AG10803 (cell line): ENCODE results near the gene KLHL21.

Experiments used
- DNase-seq: peaks from one replicate; pipeline ENCODE4 v3.0.0; 2010; ENCODE audit warnings: low read depth
- H3K4me3 ChIP-seq: 2 replicates; pipeline ENCODE4 v1.5.1; 2011; ENCODE audit warnings: mild to moderate bottlenecking, low read length, control low read depth
- TF ChIP-seq, protein P1 (sequence below): conservative IDR thresholded peaks from 2 replicates; pipeline ENCODE4 v1.5.1; 2011; ENCODE audit warnings: mild to moderate bottlenecking, low read length, control low read depth, inconsistent platforms

KLHL21 gene

DNA sequence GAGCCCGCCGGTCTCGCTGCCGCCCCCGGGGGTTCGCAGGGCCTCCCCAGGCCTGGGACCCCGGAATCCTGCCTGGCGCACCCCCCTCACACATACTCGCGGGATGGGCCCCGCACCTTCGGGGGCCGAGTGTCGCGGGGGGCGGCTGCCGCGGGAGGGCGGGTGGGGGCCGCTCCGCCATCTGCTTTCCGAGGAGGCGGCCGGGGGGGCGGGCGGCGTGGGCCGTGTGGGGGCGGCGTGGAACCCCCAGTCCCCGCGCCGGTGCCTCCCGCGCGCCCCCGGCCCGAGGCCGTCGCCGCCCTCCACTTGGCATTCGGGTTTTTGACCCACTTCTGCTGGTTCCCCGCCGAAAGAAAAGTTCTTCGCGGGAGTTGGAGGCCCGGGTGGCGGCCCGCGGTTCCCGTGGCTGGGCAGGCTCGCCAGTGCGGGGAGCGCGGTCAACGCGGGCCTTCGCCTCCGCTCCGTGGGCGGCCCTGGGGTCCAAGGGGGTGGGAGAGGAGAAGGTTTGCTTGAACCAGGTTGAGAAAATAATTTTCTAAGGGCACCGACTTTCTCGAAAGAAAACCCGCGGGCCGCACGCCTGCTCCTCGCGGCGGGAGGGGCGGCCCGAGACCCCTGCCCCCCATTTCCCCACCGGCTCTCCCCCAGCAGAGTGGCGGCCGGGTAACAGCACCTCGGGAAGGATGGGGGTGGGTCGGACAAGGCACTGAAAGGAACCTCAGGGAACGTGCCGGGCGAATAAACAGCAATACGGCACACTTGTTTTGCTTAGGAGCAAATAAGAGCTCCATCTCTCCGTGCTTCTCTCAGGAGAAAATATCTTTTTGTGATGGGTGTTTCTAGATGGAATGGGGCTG, 12.5 kb upstream of the KLHL21 start:
- DNase-seq: no peak
- TF ChIP-seq, protein P1, sequence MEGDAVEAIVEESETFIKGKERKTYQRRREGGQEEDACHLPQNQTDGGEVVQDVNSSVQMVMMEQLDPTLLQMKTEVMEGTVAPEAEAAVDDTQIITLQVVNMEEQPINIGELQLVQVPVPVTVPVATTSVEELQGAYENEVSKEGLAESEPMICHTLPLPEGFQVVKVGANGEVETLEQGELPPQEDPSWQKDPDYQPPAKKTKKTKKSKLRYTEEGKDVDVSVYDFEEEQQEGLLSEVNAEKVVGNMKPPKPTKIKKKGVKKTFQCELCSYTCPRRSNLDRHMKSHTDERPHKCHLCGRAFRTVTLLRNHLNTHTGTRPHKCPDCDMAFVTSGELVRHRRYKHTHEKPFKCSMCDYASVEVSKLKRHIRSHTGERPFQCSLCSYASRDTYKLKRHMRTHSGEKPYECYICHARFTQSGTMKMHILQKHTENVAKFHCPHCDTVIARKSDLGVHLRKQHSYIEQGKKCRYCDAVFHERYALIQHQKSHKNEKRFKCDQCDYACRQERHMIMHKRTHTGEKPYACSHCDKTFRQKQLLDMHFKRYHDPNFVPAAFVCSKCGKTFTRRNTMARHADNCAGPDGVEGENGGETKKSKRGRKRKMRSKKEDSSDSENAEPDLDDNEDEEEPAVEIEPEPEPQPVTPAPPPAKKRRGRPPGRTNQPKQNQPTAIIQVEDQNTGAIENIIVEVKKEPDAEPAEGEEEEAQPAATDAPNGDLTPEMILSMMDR: no peak
- H3K4me3 ChIP-seq: peak overlapping the region; percentile 71

DNA sequence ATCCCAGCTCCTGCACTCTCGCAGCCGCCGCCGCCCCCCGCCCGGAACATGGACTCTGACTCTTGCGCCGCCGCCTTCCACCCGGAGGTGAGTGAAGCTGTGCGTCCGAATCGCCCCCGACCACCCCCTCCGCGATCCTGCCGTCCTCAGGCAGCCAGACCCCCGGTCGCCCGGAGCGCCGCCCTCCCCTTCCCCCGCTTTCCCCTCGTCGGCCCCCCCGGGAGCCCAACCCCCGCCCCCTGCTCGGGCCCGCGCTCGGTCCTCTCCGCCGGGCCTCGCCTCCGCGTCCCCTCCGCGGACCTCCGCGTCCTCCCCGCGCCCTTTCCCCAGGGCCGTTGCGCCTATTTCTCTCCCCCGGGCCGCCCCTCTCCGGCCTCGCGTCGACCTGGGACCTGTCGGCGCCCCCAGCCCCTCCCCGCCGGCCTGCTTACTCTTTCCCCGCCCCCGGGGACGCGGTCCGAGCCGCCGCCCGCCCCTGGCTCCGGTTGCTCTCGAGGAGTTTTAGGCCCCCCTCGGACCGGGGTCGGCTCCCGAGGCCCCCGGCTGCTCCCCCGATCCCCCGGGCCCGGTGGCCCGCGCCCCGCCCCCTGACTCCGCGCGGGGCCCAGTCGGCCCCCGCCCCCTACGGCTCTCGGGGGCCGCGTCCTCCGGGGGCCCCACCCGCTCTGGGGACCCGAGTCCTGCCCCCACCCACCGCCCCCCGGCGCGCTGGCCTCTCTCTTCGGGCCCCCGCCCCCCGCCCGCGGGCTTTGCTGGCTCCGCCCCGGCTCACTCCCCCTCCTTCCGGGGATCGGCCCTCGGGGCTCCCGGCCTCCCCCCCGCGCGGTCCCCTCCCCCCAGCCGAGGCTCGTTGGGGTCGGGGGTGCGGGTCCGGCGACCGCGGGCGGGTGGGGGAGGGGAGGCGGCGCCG, 11.6 kb upstream of the KLHL21 start:
- DNase-seq: peak; percentile 27
- H3K4me3 ChIP-seq: peak overlapping the region; percentile 71
- TF ChIP-seq, protein P1: no peak

DNA sequence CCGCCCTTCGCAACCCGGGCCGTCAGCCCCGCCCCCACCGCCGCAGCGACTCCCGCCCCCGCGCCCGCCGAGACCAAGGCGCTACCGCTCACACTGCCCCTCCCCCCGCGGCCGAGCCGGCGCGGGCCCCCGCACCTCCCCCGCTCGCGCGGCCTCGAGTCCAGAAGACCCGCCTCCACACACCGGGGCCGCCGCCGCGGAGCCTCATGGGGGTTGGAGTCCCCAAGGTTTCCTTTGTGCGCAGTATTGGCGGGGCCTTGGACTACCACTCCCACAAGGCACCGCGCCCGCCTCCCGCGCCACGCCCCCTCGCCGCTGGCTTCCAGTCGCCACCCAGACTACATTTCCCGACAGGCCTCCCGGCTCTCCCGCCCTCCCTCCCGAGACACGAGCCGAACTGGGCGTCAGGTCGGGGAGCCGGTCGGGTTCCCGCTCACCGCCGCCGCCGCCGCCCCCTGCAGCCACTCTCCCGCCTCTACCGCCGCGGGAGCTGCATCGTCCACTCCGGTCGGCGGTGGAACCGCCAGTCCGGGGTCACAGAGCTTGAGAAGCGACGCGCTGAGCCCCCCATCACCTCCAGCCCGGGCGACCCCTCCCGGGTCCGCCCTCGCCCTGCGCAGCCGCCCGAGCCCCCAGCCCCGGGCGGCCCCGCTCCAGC, 10.8 kb upstream of the KLHL21 start, which contains the start of gene PHF13:
Gene PHF13 (plus strand): TSS at position 371 of the 658 bp plus-strand sequence. CDS start 336 bp downstream, outside the sequence.
- TF ChIP-seq, protein P1: no peak
- DNase-seq: peak; percentile 99
- peak within 1 kb of the TSS; percentile 90 for H3K4me3 ChIP-seq

DNA sequence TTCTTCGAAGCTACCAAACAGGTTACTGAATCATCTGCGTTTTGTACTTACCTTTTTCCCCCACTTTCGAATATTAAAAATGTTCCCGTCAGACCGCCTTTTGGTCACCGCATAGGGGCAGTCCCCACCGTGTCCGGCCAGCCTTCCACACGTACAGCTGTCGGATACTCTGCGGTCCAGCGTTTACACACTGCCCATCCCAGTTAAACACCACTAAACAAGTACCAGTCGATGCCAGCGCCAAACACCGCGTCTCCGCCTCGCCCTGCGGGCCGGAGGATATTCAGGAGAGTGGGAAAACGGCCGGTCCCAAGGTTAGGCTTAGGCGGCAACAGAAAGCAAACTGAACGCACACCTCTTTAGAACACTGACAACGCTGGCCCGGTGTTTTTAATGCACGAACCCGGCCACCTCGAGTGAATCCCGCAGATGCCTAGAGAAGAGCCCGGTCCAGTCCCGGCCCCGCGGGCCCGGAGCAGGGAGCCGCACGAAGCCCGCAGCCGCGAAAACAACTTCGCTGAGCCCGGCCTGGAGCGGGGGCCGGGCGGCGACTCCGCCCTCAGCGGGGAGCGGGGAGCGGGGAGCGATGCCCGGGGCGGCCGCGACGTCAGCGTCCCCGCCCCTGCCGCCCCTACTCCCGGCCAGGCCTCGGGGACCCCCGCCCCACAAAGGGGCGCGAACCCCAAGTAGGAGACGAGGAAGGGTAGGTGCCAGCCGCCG, 10.1 kb upstream of the KLHL21 start:
- peak overlapping the region; percentile 90 for H3K4me3 ChIP-seq
- DNase-seq: peak; percentile 34
- TF ChIP-seq, protein P1: no peak

DNA sequence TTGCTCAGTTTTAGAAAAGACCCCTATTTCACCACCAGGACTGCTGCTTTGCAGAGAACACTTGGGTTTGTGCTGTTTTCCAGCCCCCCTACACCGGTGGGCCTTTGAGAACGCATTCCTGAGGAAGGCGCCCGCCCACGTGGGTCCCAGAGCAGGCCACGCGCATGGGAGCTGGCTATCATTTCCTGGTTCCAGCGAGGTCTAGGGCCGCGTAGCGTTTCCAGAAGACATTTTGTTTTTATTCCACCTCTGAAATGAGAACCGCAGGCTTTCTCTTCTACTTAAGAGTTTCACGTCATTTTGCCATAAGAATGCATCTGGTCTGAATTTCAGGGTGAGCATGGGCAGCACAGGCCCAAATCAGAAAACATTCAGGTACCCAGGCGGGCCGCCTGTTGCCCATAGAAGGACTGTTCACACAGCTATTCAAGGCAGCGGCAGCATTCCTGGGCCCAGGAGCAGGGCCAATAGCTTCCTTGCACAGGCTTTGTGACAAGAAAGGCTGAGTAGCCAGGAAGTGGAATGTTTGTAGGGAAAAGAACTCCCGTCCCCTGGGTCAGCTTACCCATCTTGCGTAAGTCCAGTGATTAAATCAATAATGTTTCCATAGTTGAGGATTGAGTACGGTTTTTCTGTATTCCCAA, 1.4 kb upstream of the KLHL21 start:
- TF ChIP-seq, protein P1: 0 out of 2 replicates have a peak, but pooled peaks have one; percentile 1
- peak overlapping the region; percentile 56 for H3K4me3 ChIP-seq
- peak; percentile 95 for DNase-seq
